ENCODE data around the gene FCN1. TPM values are rescaled to one million over a fixed set of nuclear protein-coding genes. Genes with fewer than 3 reads are reported as not detected.

The FCN1 gene
- total RNA-seq, 1 donor from 2014 or later, result not detected

DNA sequence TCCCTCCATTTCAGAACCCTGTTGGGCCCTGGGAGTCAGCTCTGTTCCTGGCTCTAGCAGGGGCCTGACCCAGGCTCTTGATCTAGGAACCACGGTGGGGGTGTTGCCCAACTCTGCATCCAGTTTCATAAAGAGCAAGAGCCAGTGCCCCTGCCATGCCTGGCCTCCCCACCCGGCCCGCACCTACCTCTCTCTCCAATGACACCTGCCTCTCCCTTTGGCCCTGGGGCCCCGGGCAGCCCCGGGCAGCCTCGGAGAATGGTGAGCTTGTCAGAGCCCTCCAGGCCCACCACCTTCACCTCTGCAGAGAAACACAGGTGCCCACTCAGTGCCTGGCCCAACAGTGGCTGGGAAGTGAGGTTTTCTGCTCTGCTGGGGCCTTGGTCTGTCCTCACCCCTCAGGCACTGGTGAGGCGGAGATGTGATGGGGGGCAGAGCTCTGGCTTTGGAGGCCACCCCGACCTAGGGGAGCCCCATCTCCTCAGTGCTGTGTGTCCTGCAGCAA is 1.5 kb downstream of the FCN1 start:
- Histone ChIP-seq H3K4me3 (ENCODE audit: low read depth, low read length) (no peak overlapping the region), H3K27me3 (ENCODE audit: control insufficient read depth, insufficient read depth, low read length) (no peaks in the 10 kb centered on the region), H3K36me3 (ENCODE audit: control insufficient read depth, insufficient read depth, low read length) (no peaks in the 10 kb centered on the region)
- no peak for DNase-seq (ENCODE audit: low read depth)
- TF ChIP-seq, protein P1, sequence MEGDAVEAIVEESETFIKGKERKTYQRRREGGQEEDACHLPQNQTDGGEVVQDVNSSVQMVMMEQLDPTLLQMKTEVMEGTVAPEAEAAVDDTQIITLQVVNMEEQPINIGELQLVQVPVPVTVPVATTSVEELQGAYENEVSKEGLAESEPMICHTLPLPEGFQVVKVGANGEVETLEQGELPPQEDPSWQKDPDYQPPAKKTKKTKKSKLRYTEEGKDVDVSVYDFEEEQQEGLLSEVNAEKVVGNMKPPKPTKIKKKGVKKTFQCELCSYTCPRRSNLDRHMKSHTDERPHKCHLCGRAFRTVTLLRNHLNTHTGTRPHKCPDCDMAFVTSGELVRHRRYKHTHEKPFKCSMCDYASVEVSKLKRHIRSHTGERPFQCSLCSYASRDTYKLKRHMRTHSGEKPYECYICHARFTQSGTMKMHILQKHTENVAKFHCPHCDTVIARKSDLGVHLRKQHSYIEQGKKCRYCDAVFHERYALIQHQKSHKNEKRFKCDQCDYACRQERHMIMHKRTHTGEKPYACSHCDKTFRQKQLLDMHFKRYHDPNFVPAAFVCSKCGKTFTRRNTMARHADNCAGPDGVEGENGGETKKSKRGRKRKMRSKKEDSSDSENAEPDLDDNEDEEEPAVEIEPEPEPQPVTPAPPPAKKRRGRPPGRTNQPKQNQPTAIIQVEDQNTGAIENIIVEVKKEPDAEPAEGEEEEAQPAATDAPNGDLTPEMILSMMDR (IDR thresholded peaks at IDR 0.05; ENCODE audit: insufficient read depth, low read length, poor library complexity, severe bottlenecking), result no peak

DNA sequence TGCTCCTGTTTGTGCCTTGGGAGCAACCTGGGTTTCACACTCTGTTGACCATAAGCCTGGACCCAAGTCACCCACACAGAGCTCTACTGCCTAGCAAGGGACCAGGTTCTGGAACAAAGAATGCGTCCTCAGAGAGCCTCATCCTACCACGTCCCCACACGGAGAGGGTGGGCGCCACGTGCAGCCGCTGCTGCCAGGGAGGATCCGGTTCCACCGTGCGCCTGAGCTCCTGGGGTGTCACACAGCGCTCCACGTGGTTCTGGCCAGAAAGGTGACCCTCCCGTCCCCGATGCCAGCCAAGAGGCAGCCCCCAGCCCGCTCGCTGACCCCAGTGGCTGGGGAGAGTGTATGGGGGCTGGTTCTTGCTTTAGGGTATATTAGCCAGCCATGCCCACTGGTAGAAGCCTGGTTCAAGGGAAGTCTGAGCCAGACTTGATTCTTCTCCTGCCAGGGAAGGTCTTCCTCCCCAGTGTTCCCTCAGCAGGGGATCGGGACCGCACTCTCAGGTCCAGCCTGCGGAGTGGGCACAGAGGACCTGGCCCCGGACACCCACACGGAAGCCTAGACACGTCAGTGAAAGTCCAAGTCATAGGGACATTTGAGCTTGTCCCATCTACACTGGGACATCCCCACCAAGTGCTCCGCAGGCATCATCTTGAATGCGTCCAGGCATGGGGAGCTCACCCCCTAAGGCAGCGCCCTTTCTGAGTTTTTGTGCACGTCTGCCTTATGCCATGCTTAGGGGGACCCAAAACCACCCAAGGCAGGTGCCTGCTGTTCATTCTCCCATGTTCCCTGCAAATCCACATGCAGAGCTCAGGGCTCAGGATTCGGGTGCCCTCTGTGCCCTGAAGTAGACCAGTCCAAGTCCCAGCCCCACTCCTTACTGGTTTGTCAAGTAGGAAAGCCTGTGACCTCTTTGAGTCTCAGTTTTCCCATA is 2.4 kb downstream of the FCN1 start:
- DNase-seq (ENCODE audit: low read depth), result no peak
- TF ChIP-seq, protein P1 (IDR thresholded peaks at IDR 0.05; ENCODE audit: insufficient read depth, low read length, poor library complexity, severe bottlenecking), result no peak
- no peak overlapping the region for H3K4me3 ChIP-seq (ENCODE audit: low read depth, low read length)
- H3K36me3 ChIP-seq (ENCODE audit: control insufficient read depth, insufficient read depth, low read length), result no peaks in the 10 kb centered on the region
- H3K27me3 ChIP-seq (ENCODE audit: control insufficient read depth, insufficient read depth, low read length), result no peaks in the 10 kb centered on the region

DNA sequence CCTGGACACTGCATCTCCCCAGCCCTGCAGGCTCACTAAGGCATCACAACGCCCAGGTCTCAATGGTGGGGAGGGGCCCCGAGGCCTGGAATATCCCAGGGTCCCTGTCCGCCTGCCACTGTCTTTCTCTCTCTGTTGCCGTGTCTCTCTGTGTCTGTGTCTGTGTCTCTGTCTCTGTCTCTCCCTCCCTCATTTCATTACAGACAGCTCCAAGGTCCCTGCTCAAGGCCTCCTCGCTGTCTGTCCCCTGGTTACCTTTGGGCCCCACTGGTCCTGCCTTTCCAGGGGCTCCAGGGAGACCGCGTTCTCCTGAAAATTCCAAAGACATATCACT is 3.2 kb downstream of the FCN1 start:
- Histone ChIP-seq H3K4me3 (ENCODE audit: low read depth, low read length) (no peak overlapping the region), H3K27me3 (ENCODE audit: control insufficient read depth, insufficient read depth, low read length) (no peaks in the 10 kb centered on the region), H3K36me3 (ENCODE audit: control insufficient read depth, insufficient read depth, low read length) (no peaks in the 10 kb centered on the region)
- TF ChIP-seq, protein P1 (IDR thresholded peaks at IDR 0.05; ENCODE audit: insufficient read depth, low read length, poor library complexity, severe bottlenecking), result no peak
- no peak for DNase-seq (ENCODE audit: low read depth)

DNA sequence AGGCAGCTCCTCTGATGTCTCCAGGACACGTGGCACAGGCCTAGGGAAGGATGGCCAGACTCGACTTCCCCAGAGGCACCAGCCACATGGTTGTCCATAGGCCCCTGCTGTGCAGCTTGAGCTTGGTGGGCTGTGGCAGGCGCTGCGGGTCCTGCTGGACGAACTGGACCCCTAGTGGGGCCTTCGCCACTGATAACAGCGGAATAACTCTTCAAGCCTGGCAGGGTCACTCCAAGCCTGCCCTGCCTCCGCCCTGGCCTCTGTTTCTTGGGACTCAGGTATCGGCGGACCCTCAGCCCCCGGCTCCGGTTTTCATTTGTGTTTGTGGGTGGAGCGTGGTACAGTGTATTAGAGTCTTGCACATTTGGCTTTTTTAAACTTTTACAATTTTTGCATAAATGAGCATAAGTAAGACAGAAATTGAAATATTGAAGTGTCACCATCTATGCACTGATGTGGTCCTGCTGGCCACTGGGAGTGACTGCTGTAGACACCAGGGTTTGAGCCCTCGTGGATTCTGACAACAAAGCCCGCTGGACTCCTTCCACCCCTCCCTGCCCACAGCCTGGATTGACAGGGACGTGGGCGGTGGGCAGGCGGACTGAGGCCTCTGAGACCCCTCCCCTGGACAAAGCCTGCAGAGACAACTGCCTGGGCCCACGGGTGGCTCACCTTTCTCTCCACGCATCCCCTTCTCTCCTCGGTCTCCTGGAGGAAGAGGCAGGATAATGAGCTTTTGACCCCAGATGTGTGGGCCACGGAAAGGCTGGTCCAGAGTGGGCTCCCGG is 3.8 kb downstream of the FCN1 start:
- no peak for DNase-seq (ENCODE audit: low read depth)
- no peak overlapping the region for H3K4me3 ChIP-seq (ENCODE audit: low read depth, low read length)
- TF ChIP-seq, protein P1 (IDR thresholded peaks at IDR 0.05; ENCODE audit: insufficient read depth, low read length, poor library complexity, severe bottlenecking), result no peak

DNA sequence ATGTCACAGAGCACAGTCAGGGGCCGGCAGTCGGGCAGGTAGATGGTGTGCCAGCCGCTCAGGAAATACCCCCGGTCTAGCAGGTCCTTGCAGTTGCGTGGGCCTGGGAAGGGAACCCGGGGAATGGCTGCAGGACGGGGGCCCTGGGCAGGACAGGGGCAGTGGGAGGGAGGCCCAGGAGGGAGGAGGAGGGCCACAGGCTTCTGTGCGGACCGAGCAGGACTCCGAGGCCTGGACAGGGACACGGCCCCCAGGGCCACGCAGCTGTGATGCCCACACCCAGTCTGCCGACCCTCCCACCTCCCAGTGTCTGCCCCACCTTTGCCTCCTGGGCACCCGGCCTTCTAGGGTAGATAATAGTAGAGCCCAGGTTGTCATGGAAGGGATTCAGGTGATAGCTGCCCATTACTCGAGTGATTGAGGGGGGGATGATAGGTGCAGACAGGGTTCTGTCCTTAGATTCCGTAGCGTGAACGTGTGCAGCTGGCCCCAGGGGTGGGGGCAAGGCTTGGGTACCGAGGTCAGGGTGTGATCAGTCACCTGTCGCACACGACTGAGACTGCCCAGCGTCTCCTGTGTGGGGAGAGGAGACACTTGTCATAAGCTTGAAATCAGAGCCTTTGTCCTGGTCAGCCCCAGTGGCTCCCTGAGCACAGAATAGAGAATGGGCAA is 4.5 kb downstream of the FCN1 start:
- Histone ChIP-seq H3K27me3 (ENCODE audit: control insufficient read depth, insufficient read depth, low read length) (no peaks in the 10 kb centered on the region), H3K36me3 (ENCODE audit: control insufficient read depth, insufficient read depth, low read length) (no peaks in the 10 kb centered on the region), H3K4me3 (ENCODE audit: low read depth, low read length) (no peak overlapping the region)
- no peak for DNase-seq (ENCODE audit: low read depth)
- TF ChIP-seq, protein P1 (IDR thresholded peaks at IDR 0.05; ENCODE audit: insufficient read depth, low read length, poor library complexity, severe bottlenecking), result no peak

More for the DNA sequence above, 3.8 kb downstream of the FCN1 start:
- Histone ChIP-seq H3K36me3 (ENCODE audit: control insufficient read depth, insufficient read depth, low read length) (no peaks in the 10 kb centered on the region), H3K27me3 (ENCODE audit: control insufficient read depth, insufficient read depth, low read length) (no peaks in the 10 kb centered on the region)

All from kidney epithelial cell (primary cell).